ENCODE data around the gene FILIP1L.

FILIP1L gene

DNA sequence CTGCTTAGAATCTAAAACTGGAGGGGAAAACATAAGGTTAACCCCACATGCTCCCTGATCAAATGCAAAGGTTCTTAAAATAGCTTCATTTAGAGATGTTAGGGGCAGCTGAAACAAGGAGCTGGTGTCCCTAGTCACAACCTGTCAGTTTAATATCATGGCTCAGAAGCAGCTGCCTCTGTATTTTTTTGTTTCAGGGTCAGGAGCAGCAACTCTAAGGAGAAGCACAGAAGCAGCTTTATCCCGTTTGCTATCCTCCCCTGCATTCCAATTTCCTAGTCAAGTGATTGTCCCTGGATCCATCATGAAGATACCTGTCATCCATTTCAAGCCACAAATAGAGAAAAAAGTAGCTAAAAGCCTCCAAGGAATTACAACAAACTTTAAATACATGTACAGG is 4.1 kb downstream of the FILIP1L start:
- H4K20me1 ChIP-seq (ENCODE audit: insufficient read depth, low read length, poor library complexity, severe bottlenecking) = no peaks in the 10 kb centered on the region
- TF ChIP-seq EZH2phosphoT487 (IDR thresholded peaks at IDR 0.05; ENCODE audit: borderline replicate concordance) = no peak
- TF ChIP-seq, protein P1, sequence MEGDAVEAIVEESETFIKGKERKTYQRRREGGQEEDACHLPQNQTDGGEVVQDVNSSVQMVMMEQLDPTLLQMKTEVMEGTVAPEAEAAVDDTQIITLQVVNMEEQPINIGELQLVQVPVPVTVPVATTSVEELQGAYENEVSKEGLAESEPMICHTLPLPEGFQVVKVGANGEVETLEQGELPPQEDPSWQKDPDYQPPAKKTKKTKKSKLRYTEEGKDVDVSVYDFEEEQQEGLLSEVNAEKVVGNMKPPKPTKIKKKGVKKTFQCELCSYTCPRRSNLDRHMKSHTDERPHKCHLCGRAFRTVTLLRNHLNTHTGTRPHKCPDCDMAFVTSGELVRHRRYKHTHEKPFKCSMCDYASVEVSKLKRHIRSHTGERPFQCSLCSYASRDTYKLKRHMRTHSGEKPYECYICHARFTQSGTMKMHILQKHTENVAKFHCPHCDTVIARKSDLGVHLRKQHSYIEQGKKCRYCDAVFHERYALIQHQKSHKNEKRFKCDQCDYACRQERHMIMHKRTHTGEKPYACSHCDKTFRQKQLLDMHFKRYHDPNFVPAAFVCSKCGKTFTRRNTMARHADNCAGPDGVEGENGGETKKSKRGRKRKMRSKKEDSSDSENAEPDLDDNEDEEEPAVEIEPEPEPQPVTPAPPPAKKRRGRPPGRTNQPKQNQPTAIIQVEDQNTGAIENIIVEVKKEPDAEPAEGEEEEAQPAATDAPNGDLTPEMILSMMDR (conservative IDR thresholded peaks at IDR 0.05; ENCODE audit: low read length) = no peak
- no peaks in the 10 kb centered on the region for H3K36me3 ChIP-seq (ENCODE audit: insufficient read depth, low read length)
- no peaks in the 10 kb centered on the region for H3K79me2 ChIP-seq (ENCODE audit: insufficient read depth, low read length)
- H3K4me2 ChIP-seq (ENCODE audit: low read depth, low read length, poor library complexity, severe bottlenecking) = no peak overlapping the region
- H3K4me3 ChIP-seq (ENCODE audit: low read length, poor library complexity, severe bottlenecking) = no peak overlapping the region
- H3F3A ChIP-seq (ENCODE audit: low read depth) = no peaks in the 10 kb centered on the region
- H3K9me2 ChIP-seq (replicated peaks; ENCODE audit: low read depth, low read length) = no peaks in the 10 kb centered on the region
- no peaks in the 10 kb centered on the region for H3K9me3 ChIP-seq (ENCODE audit: insufficient read depth, low read depth, low read length)
- no peak overlapping the region for H3K9ac ChIP-seq (ENCODE audit: low read depth, low read length, poor library complexity, severe bottlenecking)
- H3K4me1 ChIP-seq (ENCODE audit: insufficient read depth, low read length, poor library complexity, severe bottlenecking) = peaks cover 15% of the 10 kb centered on the region
- H2AFZ ChIP-seq (ENCODE audit: low read length) = no peak overlapping the region
- H3K27me3 ChIP-seq (ENCODE audit: insufficient read depth, low read length, poor library complexity, severe bottlenecking) = no peaks in the 10 kb centered on the region

DNA sequence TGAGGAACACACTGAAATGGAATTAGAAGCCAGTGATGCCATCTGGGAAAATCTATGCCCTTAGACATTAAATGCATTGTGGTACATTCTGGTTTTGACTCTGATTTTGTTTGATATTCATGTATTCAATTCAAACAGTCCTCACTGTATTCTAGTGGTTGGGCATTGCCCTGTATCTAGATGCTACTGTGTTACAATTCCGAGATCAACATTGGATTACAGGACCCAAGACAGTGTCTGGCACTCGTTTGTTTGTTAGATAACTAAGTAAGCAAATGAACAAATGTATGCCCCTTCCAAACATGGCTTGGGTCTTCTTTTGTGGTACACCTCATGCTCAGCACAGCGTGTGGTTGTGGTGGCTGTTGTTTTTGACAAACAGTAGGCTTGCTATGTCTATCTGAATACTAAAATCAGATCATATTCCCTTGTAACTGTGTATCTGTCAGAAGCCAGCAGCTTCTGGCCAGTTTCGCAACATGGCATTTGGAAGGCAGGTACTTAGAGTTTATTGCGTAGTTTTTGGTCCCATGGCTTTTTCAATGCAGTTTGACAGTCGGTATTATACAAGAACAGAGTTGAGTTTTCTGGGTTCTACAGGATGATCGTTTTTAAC is 5.7 kb downstream of the FILIP1L start:
- H4K20me1 ChIP-seq (ENCODE audit: insufficient read depth, low read length, poor library complexity, severe bottlenecking) = no peaks in the 10 kb centered on the region
- H3K9me2 ChIP-seq (replicated peaks; ENCODE audit: low read depth, low read length) = no peaks in the 10 kb centered on the region
- H3K4me2 ChIP-seq (ENCODE audit: low read depth, low read length, poor library complexity, severe bottlenecking) = no peak overlapping the region
- no peaks in the 10 kb centered on the region for H3F3A ChIP-seq (ENCODE audit: low read depth)
- H2AFZ ChIP-seq (ENCODE audit: low read length) = no peak overlapping the region
- H3K36me3 ChIP-seq (ENCODE audit: insufficient read depth, low read length) = no peaks in the 10 kb centered on the region
- H3K4me3 ChIP-seq (ENCODE audit: low read length, poor library complexity, severe bottlenecking) = no peak overlapping the region
- H3K79me2 ChIP-seq (ENCODE audit: insufficient read depth, low read length) = no peaks in the 10 kb centered on the region
- H3K9ac ChIP-seq (ENCODE audit: low read depth, low read length, poor library complexity, severe bottlenecking) = no peak overlapping the region
- no peaks in the 10 kb centered on the region for H3K9me3 ChIP-seq (ENCODE audit: insufficient read depth, low read depth, low read length)
- no peaks in the 10 kb centered on the region for H3K27me3 ChIP-seq (ENCODE audit: insufficient read depth, low read length, poor library complexity, severe bottlenecking)
- H3K4me1 ChIP-seq (ENCODE audit: insufficient read depth, low read length, poor library complexity, severe bottlenecking) = peaks cover 23% of the 10 kb centered on the region
- TF ChIP-seq EZH2phosphoT487 (IDR thresholded peaks at IDR 0.05; ENCODE audit: borderline replicate concordance) = no peak
- TF ChIP-seq, protein P1 (conservative IDR thresholded peaks at IDR 0.05; ENCODE audit: low read length) = no peak

DNA sequence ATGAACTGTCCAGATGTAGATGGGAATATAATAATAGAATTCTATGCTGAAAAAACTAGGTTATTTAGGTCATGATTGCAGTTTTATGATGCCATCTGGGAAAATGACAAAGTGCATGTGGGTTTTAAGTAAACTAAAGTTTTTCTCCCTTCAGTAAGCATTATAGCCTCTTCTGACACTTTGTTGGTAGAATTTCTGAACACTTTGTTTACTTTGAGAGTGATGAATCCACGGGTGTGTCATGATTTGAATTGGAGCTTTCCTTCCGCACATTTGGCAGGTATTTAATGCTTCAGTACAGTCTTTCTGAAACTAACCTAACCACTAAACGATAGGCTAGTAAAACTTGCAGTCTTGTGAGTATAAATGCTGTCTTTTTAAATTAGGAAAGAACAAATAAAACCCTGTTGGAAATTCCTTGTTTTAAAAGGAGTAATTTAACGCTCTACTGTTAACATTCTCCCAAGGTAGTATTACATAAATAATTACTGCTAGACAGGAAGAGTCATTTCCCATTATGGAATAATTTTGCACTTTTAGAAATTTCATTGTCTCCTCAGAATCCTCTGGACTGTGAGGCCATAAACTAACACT is 7.0 kb downstream of the FILIP1L start:
- Histone ChIP-seq H4K20me1 (ENCODE audit: insufficient read depth, low read length, poor library complexity, severe bottlenecking) (no peaks in the 10 kb centered on the region), H3K9ac (ENCODE audit: low read depth, low read length, poor library complexity, severe bottlenecking) (no peak overlapping the region), H3K27me3 (ENCODE audit: insufficient read depth, low read length, poor library complexity, severe bottlenecking) (no peaks in the 10 kb centered on the region), H3K9me2 (replicated peaks; ENCODE audit: low read depth, low read length) (no peaks in the 10 kb centered on the region), H2AFZ (ENCODE audit: low read length) (no peak overlapping the region), H3F3A (ENCODE audit: low read depth) (no peaks in the 10 kb centered on the region), H3K4me2 (ENCODE audit: low read depth, low read length, poor library complexity, severe bottlenecking) (no peak overlapping the region), H3K36me3 (ENCODE audit: insufficient read depth, low read length) (no peaks in the 10 kb centered on the region), H3K4me1 (ENCODE audit: insufficient read depth, low read length, poor library complexity, severe bottlenecking) (peaks cover 23% of the 10 kb centered on the region), H3K4me3 (ENCODE audit: low read length, poor library complexity, severe bottlenecking) (no peak overlapping the region), H3K9me3 (ENCODE audit: insufficient read depth, low read depth, low read length) (no peaks in the 10 kb centered on the region), H3K79me2 (ENCODE audit: insufficient read depth, low read length) (no peaks in the 10 kb centered on the region)
- no peak for TF ChIP-seq EZH2phosphoT487 (IDR thresholded peaks at IDR 0.05; ENCODE audit: borderline replicate concordance)
- TF ChIP-seq, protein P1 (conservative IDR thresholded peaks at IDR 0.05; ENCODE audit: low read length) = no peak

Data from Loucy (cell line).